Stimulated activated CD4-positive, alpha-beta T cell treated with anti-CD3 and anti-CD28 coated beads, Interleukin-4, amount 100 ng/mL, for 4 hours (primary cell): Measurements from ENCODE around the gene ANO8.
"Not testable (repeated sequence)": the region's sequence is repeated elsewhere in the genome, so short reads cannot be mapped to it uniquely, and the experiment has no call there.

ENCODE experiments used
- DNase-seq, 2 experiments: peaks; one replicate each; pipeline ENCODE4 v3.0.0-alpha.2; 2020

Gene ANO8

DNA sequence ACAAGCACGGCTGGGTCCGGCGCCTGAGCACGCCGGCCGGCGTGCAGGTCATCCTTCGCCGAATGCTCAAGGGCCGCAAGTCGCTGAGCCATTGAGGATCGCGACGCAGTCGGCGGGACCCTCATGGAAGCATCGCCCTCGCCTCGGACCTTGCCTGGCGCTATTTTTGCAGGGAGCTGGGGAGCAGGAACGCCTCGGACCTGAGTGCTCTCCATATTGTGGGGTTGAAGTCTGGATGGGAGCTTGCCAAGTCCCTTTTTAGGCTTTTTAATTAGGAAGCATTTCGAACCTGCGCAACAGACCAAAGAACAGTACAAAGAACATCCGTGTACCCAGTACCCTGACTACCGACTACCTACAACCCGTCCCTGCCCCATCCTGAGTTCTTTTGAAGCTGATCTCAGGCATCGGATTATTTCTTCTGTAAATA, 28.4 kb downstream of the ANO8 start:
- no peak for DNase-seq

DNA sequence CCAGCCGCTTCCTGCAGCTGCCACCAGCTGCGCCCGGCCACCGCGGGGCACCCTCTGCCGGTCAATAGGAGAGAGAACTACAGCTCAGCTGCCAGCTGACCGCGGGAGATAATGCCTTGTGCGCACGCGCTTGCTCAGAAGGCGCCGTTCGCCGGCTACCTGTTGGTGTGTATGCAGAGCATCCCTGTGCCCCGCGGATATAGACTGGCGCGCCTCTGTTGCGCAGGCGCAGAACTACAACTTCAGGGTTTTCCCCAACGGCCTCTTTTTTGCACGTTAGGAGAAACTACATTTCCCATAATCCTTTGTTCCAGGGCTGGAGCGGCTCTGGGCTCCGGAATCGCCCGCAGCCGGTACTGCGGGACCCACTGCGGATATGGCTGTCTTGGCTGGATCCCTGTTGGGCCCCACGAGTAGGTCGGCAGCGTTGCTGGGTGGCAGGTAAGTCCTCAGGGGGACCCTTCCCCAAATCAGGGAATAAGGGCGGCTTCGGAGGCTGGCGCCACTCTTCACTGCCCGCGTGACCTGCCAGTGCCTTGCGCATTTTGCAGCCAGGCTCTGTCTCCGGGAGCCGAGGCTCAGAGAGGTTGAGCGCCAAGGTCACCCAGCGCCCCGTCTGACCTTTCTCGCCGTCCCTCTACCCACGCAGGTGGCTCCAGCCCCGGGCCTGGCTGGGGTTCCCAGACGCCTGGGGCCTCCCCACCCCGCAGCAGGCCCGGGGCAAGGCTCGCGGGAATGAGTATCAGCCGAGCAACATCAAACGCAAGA, 29.0 kb downstream of the ANO8 start, which contains the start of gene MRPL34:
Gene MRPL34 (plus strand): TSS at position 356 of the 768 bp plus-strand sequence. CDS start 21 bp downstream, at position 377.
- peak; percentile 89 to 95 for DNase-seq

DNA sequence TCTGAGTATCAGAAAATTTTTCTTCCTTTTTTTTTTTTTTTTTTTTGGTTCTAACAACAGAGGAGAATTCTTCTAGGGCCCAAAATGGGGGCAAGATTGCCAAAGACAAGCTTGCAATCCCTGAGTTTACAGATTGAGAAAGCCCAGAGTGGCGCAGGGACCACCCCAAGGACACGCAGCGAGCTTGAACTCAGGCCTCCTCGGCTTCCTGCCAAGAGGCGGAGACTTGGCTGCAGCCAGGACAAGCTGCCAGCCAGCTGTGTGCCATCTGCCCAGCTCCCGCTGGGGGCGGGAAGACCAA, 29.5 kb downstream of the ANO8 start:
- DNase-seq: no peak

DNA sequence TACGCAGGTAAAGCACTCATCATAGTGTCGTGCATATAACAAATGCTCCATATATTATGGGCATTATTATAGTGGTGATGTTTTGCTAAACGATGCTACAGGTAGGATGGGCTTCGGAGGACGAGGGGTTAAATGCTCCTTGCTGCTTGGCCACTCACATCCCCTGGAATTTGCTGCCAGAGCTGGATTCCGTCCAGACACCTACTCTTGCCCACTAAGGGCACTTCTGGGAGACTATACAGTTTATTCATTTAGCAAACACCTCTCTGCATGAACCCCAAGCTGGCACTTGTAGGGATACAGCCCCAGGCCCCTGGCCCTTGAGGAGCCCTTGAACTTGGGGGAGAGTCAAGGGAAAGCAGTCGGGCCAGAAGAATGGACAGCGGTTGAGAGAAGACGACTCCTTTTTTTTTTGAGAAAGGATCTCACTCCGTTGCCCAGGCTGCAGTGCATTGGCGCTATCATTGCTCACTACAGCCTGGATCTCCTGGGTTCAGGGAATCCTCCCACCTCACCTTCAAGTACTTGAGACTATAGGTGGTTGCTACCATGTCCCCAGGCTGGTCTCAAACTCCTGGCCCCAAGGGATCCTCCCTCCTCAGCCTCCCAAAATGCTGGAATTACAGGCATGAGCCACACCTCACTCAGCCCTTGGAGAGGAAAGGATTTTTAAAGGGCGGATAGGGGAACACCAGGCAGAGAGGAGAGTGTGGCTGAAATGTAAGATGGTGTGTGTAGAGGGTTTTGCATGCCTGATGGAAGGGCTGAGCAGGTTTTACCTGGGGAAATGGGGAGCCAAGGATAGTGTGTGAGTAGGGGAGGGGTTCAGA, 30.1 kb downstream of the ANO8 start:
- no peak for DNase-seq

DNA sequence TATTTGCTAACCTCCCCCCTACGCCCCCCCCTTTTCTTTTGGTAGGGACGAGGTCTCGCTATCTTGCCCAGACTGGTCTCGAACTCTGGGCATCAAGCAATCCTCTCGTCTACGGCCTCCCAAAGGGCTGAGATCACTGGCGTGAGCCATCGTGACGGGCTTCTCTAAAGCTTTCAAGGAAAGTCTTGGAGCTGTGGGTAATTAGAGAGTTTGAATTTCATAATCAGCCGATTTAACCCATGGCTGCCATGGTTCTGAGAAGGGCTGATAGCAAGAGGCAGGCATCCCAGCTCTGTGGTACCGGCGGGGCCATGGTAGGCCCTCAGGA, 30.8 kb downstream of the ANO8 start:
- no peak for DNase-seq

DNA sequence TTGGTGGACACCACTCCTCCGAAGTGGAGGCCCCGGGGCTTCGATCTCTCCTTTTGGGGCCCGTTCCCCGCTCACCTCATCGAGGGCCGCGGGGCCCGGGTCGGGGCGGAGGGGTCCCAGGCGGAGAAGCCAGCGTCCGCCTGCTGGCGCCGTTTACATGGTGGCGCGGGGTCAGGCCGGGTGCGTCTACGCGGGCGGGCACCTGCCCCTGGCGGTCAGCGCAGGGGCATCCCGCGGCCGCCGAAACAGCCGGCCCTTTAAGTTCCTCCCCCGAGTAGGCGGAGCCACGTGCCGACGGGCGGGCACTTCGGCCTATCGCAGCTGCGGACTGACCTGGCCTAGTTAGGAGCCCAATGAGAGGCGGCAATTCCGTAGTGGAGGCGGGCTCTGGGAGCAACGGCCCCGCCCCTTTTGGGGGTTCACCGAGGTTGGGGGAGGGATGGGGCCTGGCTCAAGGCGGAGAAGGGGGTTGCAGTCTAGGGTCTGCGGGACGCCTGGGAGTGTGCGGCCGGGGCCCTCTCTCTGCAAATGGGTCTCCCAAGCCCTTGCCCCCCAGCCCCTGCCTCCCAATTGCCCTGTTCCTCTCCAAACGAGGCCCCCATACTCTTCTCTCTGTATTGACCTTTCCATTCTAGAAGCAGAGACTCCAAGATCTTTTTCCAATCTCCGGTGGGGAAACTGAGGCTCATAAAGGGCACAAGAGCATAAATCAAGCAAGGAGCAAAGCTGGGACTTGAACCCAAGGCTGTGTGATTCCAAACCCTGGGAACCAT, 31.3 kb downstream of the ANO8 start, which contains the start of gene ABHD8:
Gene ABHD8 (minus strand): TSS at position 259 of the 773 bp plus-strand sequence. CDS start 1,809 bp downstream, outside the sequence.
- peak; percentile 89 to 91 for DNase-seq

DNA sequence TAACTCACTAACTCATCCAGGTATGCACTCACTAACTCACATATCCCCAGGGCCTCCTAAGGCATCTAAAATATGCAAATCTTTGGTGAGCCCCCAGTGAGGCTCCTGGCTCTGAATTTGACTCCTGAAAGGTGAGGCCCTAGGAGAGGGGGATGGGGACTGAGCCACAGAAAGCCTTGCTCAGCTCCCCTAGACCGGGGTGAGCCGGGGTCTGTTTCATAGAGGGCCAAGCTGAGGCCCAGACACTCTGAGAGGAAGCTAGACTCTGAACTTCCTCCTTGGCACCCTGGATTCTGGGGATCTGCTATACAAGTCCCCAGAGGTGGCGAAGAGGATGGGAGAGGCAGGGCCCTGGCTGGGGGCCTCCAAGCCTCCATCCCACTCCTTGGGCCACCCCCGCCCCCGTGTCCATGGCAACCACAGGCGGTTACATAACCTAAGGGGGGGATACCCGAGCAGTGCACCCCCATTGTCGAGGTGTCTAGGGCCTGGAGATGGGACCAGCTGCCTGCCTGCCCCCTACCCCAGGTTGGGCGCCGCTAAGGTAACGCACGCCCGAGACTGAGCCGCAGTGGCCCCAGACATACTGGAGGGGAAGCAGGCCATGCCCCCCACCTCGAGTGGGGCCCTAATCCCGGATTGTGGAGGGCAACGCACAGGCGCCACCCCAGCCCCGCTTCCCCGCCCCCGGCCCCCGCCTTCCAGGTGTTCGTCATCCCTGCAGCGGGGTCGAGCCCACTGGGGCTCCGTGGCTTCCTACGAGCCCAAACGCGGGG, 32.1 kb downstream of the ANO8 start:
- DNase-seq: peak in 1 of 2 experiments; percentile 34

DNA sequence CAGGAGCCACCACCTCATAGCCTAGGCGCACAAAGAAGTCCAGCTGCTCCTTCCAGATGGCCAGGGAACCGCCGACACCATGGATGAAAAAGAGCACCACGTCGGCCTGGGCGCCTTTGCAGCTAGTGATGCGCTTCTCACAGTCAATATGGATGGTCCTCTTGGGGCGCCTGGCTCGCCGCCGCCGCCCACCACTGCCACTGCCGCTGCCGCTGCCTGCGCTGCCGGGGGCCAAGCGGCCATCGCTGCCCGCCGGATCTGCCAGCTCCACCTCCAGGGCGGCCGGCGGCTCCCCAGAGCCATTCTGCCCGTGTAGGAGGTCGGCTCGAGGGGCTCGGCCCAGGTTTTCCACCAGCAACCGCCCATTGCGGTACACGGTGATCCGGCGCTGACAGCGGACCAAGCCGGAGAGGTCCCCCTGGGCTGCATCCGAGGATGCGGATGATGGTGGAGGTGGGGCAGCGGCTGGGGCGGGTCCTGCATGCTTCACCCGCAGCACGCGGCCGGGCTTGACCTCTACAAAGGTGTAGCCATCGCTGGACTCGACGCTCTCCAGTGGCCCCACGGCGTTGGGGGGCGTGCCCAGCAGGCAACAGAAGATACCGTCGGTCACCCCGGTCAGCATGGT, 33.5 kb downstream of the ANO8 start:
- no peak for DNase-seq

DNA sequence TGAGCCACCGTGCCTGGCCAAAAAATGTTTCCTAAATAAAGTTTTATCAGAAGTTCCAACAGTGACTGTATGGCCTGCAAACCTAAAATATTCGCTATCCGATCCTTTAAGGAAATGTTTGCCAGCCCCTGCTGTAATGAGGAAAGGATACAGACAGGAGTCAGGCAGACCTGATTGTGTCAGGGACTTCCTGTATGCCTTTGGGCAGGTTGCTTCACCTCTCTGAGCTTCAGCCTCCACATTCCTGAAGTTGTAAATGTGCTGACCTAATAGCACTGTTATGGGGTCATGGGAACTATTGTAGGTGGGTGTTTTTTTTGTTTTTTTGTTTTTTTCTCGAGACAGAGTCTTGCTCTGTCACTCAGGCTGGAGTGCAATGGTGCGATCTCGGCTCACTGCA, 37.7 kb downstream of the ANO8 start:
- DNase-seq: no peak

DNA sequence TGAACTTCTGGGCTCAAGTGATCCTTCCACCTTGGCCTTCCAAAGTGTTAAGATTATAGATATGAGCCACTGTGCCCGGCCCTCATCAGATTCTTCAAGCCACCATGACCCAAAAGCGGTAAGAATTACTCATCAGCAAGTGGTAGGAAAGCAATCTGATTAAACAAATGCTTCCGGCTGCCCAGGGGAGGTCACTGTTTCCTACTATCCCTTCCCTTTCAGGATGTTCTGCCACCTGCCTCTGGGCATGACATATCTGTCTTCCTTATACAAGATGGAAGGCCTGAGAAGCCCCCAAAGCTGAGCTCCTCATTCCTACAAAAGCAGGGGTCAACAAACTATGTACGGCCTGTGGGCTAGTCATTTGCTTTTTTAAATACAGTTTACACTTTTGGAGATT, 38.4 kb downstream of the ANO8 start:
- no peak for DNase-seq

DNA sequence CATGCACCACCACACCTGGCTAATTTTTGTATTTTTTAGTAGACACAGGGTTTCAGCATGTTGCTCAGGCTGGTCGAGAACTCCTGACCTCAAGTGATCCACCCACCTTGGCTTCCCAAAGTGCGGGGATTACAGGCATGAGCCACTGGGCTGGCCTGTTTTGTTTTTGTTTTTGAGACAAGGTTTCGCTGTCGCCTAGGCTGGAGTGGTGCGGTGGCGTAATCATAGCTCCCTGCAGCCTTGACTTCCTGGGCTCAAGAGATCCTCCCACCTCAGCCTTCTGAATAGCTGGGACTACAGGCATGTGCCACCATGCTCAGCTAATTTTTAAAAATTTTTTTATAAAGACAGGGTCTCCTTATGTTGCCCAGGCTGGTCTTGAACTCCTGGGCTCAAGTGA, 39.1 kb downstream of the ANO8 start:
- not testable (repeated sequence) for DNase-seq

DNA sequence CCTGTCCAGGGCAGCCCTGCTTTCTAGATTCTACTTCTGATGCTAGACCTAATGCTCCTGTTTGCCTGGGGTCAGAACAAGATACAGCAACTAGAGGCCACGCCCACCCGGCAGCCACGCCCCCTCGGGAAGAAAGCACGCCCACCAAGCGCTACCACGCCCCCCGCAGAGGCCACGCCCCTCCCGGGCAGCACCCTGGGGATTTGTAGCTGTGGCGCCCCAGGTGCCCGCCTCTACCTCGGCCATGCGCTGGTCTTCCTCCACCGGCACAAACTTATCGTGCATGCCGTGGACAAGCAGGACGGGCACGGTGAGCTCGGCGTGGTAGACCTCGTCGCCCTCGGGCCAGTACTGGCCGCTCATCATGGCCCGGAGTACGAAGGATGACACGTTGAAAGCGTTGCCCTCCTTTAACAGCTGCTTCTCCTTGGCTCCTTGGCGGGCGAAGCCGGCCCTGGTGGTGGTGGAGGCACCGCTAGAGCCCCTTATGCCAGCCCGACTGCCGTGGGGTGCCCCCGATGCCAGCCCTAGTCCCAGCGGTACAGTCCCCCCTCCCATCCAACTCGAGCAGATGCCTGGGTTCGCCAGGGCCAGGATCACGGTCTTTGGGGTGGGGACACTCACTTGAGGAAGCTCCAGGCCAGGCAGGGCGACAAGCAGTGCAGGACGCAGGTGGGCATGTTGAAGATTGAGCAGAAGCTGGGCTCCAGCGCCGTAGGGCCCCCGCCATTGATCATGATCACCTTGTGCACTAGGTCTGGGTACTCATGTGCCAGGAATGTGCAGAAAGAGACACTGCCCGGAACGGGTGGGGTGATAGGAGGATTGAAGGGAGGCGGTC, 40.4 kb downstream of the ANO8 start:
- peak; percentile 21 to 44 for DNase-seq

DNA sequence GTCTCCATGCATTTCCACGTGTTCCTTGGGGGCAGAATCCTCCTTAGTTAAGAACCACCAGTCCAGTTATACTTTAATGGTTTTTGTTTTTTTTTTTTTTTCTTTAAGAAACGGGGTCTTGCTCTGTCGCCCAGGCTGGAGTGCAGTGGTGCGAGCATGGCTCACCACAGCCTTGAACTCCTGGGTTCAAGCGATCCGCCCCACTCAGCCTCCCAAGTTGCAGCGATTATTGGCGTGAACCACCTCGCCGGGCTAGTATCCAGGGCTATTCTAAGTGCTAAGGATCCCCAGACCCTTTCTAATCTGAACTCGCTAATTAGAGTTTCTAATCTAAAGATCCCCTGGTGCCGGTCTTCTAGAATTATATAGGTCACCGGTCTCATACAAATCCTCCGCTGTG, 41.0 kb downstream of the ANO8 start:
- DNase-seq: no peak

DNA sequence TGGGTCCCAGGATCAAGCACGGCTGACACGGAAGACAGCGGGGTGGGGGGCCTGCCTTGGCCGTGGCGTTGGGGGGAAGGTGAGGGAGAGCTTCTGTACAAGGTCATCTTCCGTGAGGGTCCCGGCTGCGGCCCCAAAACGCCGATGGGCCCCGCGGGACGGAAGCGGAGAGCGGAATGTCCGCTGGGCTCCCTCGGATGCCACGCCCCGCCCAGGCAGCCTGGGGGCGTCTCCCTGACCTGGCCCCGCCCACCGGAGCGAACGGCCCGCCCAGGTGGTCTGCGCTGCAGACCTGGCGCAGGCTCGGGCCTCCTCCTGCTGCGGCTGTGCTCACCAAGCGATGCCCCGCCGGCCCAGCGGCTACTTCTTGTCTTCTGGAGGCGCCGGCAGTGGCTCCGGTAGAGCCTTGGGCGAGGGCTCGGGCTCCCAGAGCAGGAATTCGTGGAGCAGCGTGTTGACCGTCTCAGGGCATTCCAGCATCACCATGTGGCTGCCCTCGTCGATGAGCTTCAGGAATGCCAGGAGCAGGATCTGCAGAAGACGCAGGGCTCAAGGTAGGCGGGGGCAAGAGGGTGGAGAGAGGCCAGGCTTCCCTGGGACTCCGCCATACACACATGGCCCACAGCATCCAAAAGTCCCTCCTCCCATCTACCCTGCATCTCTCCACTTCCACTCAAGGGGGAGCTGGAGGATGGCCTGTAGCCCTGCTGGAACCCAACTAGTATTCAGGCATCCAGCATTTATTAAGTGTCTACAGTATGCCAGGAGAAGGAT, 42.2 kb downstream of the ANO8 start:
- peak; percentile 75 to 82 for DNase-seq

DNA sequence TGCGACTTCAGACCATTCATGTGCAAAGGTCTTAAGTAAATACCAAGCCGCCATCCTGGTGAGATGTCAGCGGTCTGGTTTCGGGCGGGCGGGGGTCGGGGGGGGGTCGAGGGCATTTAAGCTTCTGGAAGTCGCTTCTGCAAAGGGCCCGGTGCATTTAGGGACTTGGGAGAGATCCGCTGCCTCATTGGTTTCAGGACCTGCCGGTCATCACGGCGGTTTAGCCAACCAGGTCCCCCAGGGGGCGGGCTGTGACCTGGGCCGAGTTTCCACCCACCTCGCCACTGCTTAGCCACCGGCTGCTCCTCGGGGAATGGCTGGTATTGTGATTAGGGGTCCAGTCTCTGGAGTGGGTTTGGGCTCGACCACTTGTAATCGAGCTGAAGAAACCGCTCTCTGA, 45.2 kb downstream of the ANO8 start:
- peak in 1 of 2 experiments; percentile 44 for DNase-seq

DNA sequence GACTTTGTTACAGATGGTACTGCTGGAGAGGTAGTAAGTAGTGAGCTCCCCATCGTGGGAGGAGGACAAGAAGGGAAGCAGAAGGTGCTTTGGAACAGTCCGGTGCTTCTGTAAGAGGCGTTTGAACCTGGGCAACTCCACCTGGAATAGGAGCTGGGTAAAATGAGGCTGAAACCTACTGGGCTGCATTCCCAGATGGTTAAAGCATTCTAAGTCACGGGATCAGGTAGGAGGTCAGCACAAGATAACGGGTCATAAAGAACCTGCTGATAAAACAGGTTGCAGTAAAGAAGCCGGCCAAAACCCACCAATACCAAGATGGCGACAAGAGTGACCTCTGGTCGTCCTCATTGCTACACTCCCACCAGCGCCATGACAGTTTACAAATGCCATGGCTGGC, 47.9 kb downstream of the ANO8 start:
- no peak for DNase-seq

DNA sequence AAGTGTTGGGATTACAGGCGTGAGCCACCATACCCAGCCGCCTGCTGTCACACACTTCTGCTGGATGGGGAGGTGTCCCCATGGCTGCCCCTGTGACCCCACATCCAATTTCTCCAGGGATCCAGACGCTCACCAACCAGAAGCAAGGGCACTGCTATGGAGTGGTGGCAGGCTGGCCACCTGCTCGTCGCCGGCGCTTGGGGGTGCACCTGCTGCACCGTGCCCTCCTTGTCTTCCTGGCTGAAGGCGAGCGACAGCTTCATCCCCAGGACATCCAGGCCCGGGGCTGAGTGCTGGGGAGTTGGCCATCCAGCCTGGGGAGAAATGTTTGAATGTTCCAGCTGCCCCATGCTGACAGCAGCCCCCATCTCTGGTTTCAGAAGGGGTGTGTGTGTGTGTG, 48.4 kb downstream of the ANO8 start:
- DNase-seq: no peak

DNA sequence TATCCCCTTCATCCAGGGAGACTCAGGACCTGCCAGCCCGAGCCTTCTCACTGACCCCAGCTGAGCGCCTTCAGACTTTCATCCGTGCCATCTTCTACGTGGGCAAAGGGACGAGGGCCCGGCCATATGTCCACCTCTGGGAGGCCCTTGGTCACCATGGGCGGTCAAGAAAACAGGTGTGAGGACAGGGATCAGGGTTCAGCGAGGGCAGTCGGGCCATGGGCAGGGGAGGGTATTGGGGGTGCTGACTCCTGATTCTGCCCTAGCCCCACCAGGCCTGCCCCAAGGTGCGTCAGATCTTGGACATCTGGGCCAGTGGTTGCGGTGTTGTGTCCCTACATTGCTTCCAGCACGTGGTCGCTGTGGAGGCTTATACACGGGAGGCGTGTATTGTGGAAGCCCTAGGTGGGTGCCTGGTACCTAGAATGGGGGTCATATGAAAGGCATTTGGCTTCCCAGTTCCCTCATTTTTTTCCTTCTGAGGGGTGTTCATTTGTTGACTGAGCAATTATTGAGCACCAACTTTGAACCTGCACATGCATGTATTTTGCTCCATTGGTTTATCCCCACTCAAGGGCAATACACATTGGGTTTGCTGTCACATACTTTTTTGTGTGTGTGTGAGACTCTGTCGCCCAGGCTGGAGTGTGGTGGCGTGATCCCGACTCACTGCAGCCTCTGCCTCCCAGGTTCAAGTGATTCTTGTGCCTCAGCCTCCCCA, 49.1 kb downstream of the ANO8 start:
- DNase-seq: no peak

DNA sequence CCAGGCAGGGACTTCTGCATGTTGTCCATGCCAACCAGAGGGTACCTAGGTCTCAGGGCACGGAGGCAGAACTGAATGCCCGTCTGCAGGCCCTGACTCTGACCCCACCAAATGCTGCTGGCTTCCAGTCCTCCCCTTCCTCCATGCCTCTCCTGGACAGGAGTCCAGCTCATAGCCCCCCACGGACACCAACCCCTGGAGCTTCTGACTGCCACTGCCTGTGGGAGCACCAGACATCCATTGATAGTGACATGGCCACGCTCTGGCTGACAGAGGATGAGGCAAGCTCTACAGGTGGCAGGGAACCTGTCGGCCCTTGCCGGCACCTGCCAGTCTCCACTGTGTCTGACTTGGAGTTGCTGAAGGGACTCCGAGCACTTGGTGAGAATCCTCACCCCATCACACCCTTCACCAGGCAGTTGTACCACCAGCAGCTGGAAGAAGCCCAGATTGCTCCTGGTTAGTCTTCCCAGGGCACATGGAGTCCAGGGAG, 51.1 kb downstream of the ANO8 start:
- DNase-seq: no peak
